ENCODE results near the gene SFTA2. TPM values are rescaled to one million over a fixed set of nuclear protein-coding genes. Genes with fewer than 3 reads are reported as not detected.
"Not testable (repeated sequence)": the region's sequence is repeated elsewhere in the genome, so short reads cannot be mapped to it uniquely, and the experiment has no call there.

The SFTA2 gene
- polyA plus RNA-seq, 2 of the 4 experiments (the other 2 are of a cell fraction): not detected

GRCh38 chr6:30927080-30927479 is 4.9 kb downstream of the SFTA2 start:
- FAIRE-seq; ATAC-seq; H3K4me3 ChIP-seq; DNase-seq (ENCODE audit: low read depth in 1 of 2, low spot score in 1 of 2); POLR2A ChIA-PET; H3K4me2 ChIP-seq: not testable (repeated sequence)
- peaks cover 13% of the 10 kb centered on the region for H3K9me3 ChIP-seq
- CTCF ChIA-PET: interaction anchor here (0.6 to 7.0 kb wide), 7 partner anchors 12 to 354 kb away, joined by 3 to 51 read pairs (median 3); partner anchors contain the start of gene VARS2
- WGBS (ENCODE audit: missing lambda C conversion rate): 87% methylated on average over 3 of the region's 3 CpGs
- H3K4me1 ChIP-seq: peaks cover 14% of the 10 kb centered on the region
- peak overlapping the region in 1 of 2 experiments; percentile 66; a peak in 1 of 6 replicates for H3K27ac ChIP-seq

GRCh38 chr6:30926644-30927043 is 5.3 kb downstream of the SFTA2 start:
- peak overlapping the region in 1 of 2 experiments; percentile 66; a peak in 1 of 6 replicates for H3K27ac ChIP-seq
- DNase-seq (ENCODE audit: low read depth in 1 of 2, low spot score in 1 of 2) (peak in 1 of 2 experiments; percentile 30), FAIRE-seq (no peak), ATAC-seq (peak; percentile 42 to 65; a peak in 4 of 6 replicates)
- POLR2A ChIA-PET: no interaction called here
- H3K9me3 ChIP-seq: peaks cover 13% of the 10 kb centered on the region
- CTCF ChIA-PET: interaction anchor here (0.6 to 7.0 kb wide), 6 partner anchors 11 to 176 kb away, joined by 3 to 51 read pairs (median 4); partner anchors contain the start of gene VARS2
- H3K4me1 ChIP-seq: peaks cover 11% of the 10 kb centered on the region; the same call in 1 of the 3 replicates
- no peak overlapping the region for H3K4me3 ChIP-seq
- 60% methylated on average over 4 of the region's 4 CpGs for WGBS (ENCODE audit: missing lambda C conversion rate)
- TF ChIP-seq CHD4 (IDR thresholded peaks at IDR 0.05; ENCODE audit: borderline replicate concordance): no peak
- TF ChIP-seq BHLHE40 (IDR thresholded peaks at IDR 0.05; ENCODE audit: low read depth, low read length): no peak
- TF ChIP-seq ZNF302 (CRISPR knock-in tag; IDR thresholded peaks at IDR 0.05): no peak
- TF ChIP-seq CBX8 (IDR thresholded peaks at IDR 0.05): no peak
- no peak for TF ChIP-seq TFCP2L1 (CRISPR knock-in tag; IDR thresholded peaks at IDR 0.05)
- no peak for TF ChIP-seq GATA3 (IDR thresholded peaks at IDR 0.05; ENCODE audit: borderline replicate concordance)
- TF ChIP-seq E2F6 (IDR thresholded peaks at IDR 0.05; ENCODE audit: borderline replicate concordance, low read depth): no peak
- TF ChIP-seq MAFK (IDR thresholded peaks at IDR 0.05; ENCODE audit: partially characterized antibody): no peak
- no peak for TF ChIP-seq ZC3H11A (IDR thresholded peaks at IDR 0.05)
- no peak for TF ChIP-seq HES2 (IDR thresholded peaks at IDR 0.05)
- no peak for TF ChIP-seq MYC (IDR thresholded peaks at IDR 0.05; ENCODE audit: borderline replicate concordance, low read length)
- no peak for TF ChIP-seq RARB (CRISPR knock-in tag; IDR thresholded peaks at IDR 0.05)
- TF ChIP-seq CEBPB (IDR thresholded peaks at IDR 0.05): no peak
- TF ChIP-seq RCOR1 (IDR thresholded peaks at IDR 0.05; ENCODE audit: low read depth, low read length): no peak
- H3K4me2 ChIP-seq: peak overlapping the region; percentile 10; the same call in 1 of the 3 replicates

- CTCF ChIA-PET: interaction anchor here (1.3 to 7.0 kb wide), 3 partner anchors 9 to 156 kb away, joined by 3 to 51 read pairs (median 5); partner anchors contain the start of gene VARS2
- 80% methylated on average over 1 of the region's 9 CpGs for WGBS (ENCODE audit: missing lambda C conversion rate)
- H3K4me1 ChIP-seq: peaks cover 11% of the 10 kb centered on the region; the same call in 1 of the 3 replicates
These were observed 7.8 kb downstream of the SFTA2 start for GRCh38 chr6:30924040-30924627.

GRCh38 chr6:30922447-30922852 is 9.5 kb downstream of the SFTA2 start:
- ChIA-PET CTCF (interaction anchor here (0.7 to 1.6 kb wide), 3 partner anchors 9 to 157 kb away, joined by 3 to 4 read pairs (median 3); partner anchors contain the start of gene VARS2), POLR2A (no interaction called here)
- H3K4me1 ChIP-seq: peaks cover 11% of the 10 kb centered on the region; the same call in 1 of the 3 replicates
- DNase-seq (ENCODE audit: low read depth in 1 of 2, low spot score in 1 of 2) (no peak), ATAC-seq (no peak), FAIRE-seq (no peak)
- WGBS (ENCODE audit: missing lambda C conversion rate): 94% methylated on average over 6 of the region's 7 CpGs
- H3K27ac ChIP-seq: no peak overlapping the region
- TF ChIP-seq CBX2 (IDR thresholded peaks at IDR 0.05; ENCODE audit: borderline replicate concordance, low read depth) (no peak), ESRRA (IDR thresholded peaks at IDR 0.05; ENCODE audit: borderline replicate concordance, low read length) (no peak), MAFK (IDR thresholded peaks at IDR 0.05; ENCODE audit: partially characterized antibody) (no peak), FOXS1 (CRISPR knock-in tag; IDR thresholded peaks at IDR 0.05) (no peak), ELK1 (IDR thresholded peaks at IDR 0.05; ENCODE audit: low read depth, low read length) (no peak), BHLHE40 (IDR thresholded peaks at IDR 0.05; ENCODE audit: low read depth, low read length) (no peak), POLR2A (IDR thresholded peaks at IDR 0.05; ENCODE audit: low read length) (no peak), JUN (IDR thresholded peaks at IDR 0.05) (no peak), ZNF302 (CRISPR knock-in tag; IDR thresholded peaks at IDR 0.05) (no peak), HOXA7 (CRISPR knock-in tag; IDR thresholded peaks at IDR 0.05) (no peak), PBX3 (IDR thresholded peaks at IDR 0.05) (no peak), PHF8 (IDR thresholded peaks at IDR 0.05; ENCODE audit: borderline replicate concordance, low read depth) (no peak), HEYL (CRISPR knock-in tag; IDR thresholded peaks at IDR 0.05) (no peak), HMGXB4 (CRISPR knock-in tag; IDR thresholded peaks at IDR 0.05; ENCODE audit: borderline replicate concordance) (no peak)
- H3K9me3 ChIP-seq: no peaks in the 10 kb centered on the region
- H3K4me2 ChIP-seq: no peak overlapping the region
- H3K4me3 ChIP-seq: no peak overlapping the region

More at GRCh38 chr6:30924040-30924627, 7.8 kb downstream of the SFTA2 start:
- H3K4me2 ChIP-seq; H3K4me3 ChIP-seq; ATAC-seq; FAIRE-seq; POLR2A ChIA-PET; H3K27ac ChIP-seq; DNase-seq (ENCODE audit: low read depth in 1 of 2, low spot score in 1 of 2): not testable (repeated sequence)
- H3K9me3 ChIP-seq: peaks cover 10% of the 10 kb centered on the region

All from A549 (cell line).